Left cardiac atrium (tissue), 4 donors: ENCODE data around the gene SLCO2A1. TPM values are rescaled to one million over a fixed set of nuclear protein-coding genes. Genes with fewer than 3 reads are reported as not detected.

Experiments used
- ATAC-seq, 2 donors: fragments of 200-7000 bp; cut with Tn5 transposase; one replicate each; pipeline ENCODE4 v1.9.1; 2020; ENCODE audit warnings: mild to moderate bottlenecking in 2 of 2, moderate library complexity in 2 of 2
- DNase-seq: peaks from one replicate; pipeline ENCODE4 v3.0.0-alpha.2; 2020
- intact Hi-C, 2 donors: fragments of 100-400 bp; cut with DNase I; formaldehyde crosslinking; loops; one replicate each; pipeline versions ENCODE4 v1.14.1 to v1.15.1; 2022 to 2023
- total RNA-seq, 2 donors: library from RNA; stranded (reverse); fragmentation: NEBNext Ultra II Directional; extraction: Animal tissue kit (Norgen Biotek cat#: 25700); gene quantifications; one replicate each; pipeline ENCODE4 v1.2.1, GENCODE V29; 2021
- donor health status: DM: no; HTN: yes; CAD: no.
- donor health status: DM: no; HTN: yes; CAD: no; lungs with severe emphysema.
- donor health status: DM: yes; HTN: yes; CAD: no.
- donor health status: Dilated cardiomyopathy.

The SLCO2A1 gene
- total RNA-seq, 2 donors from 2014 or later: 15.4 to 67.6 TPM

DNA sequence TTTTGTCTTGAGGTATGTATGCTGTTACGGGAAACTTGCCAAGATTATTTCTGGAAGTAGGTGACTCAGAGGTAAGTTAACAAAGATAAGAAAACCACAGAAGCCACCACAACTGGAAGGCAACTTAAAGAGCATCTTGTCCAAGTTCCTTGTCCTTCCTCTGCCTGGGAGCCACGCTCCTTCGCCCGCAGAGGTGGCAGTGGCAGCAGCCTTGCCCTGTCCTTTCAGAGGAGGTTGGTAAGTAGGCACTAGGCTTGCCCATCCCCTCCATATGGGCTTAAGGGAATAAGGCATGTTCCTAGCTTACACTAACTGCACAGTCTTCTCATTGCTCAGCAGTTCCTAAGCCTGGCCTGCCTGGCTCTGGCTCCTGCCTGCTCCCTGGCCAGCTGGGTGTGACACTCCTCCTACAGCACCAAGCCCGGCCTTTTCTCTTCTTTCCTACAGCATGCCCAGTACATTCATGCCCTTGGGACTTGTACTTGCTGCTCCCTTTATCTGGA lies 86.0 kb downstream of the SLCO2A1 start:
- intact Hi-C loops: loop anchor here in 1 of 2 donors (5.0 kb wide), 1 partner anchor 201 kb away; no protein-coding TSS in a partner anchor

DNA sequence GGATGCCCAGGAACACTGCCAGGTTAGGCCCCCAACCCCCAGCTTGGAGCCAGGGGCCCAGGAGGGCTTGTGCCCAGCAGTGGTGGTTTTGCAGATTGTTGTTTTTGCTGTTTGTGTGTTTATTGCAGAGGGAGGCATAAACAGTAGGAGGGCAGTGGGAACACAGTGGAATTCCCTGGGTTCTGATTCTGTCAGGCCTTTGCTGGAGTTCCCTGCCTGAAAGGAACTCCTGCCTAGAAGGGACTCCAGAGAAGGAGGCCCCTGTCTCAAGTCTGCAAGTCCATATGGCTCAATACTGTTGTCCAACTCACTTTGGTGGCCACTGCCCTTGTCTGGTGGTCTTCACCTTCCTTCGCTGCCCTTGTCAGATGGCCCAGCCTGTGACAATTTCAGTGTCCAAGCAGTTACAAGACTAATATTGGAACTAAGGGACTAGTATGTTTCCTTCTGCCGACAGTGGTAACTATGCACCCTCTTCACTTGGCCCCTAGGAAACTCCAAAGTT lies 86.6 kb downstream of the SLCO2A1 start:
- intact Hi-C loops: loop anchor here in 1 of 2 donors (5.0 kb wide), 1 partner anchor 201 kb away; no protein-coding TSS in a partner anchor
- DNase-seq (no peak), ATAC-seq (no peak)

More for the DNA sequence above, 86.0 kb downstream of the SLCO2A1 start:
- DNase-seq (no peak), ATAC-seq (peak; percentile 39 to 50)

DNA sequence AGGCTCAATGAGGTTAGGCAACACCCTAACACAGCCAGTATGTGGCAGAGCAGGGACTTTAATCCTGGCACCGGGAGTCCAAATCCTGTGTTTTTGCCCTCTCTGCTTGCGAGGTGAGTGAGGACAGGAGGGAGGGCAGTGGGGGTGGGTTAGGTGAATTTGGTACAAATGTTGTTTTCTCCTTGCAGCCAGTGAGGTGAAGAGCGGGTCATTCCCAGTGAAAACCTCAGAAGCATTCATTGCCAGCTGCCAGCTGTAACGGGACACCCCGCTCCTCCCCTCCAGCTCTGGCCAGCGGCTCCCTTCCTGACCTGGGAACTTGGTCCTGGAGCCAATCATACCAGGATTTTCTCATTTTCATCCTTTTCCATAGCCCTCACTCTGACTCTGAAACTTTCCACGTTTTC lies 88.3 kb downstream of the SLCO2A1 start:
- no peak for DNase-seq
- intact Hi-C loops: loop anchor here in 1 of 2 donors (5.0 kb wide), 1 partner anchor 199 kb away; no protein-coding TSS in a partner anchor
- ATAC-seq: peak in 1 of 2 donors; percentile 43

DNA sequence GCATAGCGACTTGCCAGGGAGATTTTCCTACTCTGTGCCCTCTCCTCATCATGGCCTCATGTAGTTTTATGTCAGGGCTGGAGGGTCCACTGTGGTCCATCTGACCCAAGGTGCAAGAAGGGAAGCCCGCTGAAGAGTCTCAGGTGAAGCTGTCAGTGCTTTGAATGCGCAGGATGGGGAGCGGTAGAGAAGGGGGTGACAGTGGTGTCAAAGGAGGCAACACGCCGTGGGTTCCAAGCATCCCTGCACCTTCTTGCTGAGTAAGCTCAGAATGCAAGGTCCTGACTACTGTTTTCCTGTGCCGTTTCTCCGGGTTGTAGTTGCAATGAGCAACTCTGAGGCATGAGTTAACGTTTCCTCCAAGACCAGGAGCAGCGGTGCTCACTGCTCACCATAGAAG lies 89.2 kb downstream of the SLCO2A1 start:
- intact Hi-C loops: loop anchor here in 1 of 2 donors (5.0 kb wide), 1 partner anchor 198 kb away; no protein-coding TSS in a partner anchor
- ATAC-seq: no peak
- no peak for DNase-seq

DNA sequence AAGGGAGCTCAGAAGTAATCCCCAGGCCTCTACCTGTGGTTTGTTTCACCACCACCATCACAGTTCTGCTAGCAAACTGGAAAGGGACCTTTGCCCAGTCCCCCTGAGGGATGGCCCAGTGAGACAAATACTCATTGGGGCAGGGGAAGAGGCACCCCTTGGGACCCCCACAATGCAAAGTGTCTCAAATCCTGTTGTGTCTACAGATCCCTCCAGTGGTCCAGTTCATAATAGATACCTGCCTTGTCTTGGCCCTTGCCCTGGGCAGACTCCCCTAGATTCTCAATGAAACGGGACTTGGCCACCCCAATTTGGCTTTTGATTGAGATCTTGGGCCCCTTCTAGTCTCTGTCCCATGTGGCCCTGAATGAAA lies 90.3 kb downstream of the SLCO2A1 start:
- ATAC-seq (no peak), DNase-seq (no peak)
- intact Hi-C loops: loop anchor here in 1 of 2 donors (10.0 kb wide), 2 partner anchors 105 to 365 kb away; no protein-coding TSS in a partner anchor

DNA sequence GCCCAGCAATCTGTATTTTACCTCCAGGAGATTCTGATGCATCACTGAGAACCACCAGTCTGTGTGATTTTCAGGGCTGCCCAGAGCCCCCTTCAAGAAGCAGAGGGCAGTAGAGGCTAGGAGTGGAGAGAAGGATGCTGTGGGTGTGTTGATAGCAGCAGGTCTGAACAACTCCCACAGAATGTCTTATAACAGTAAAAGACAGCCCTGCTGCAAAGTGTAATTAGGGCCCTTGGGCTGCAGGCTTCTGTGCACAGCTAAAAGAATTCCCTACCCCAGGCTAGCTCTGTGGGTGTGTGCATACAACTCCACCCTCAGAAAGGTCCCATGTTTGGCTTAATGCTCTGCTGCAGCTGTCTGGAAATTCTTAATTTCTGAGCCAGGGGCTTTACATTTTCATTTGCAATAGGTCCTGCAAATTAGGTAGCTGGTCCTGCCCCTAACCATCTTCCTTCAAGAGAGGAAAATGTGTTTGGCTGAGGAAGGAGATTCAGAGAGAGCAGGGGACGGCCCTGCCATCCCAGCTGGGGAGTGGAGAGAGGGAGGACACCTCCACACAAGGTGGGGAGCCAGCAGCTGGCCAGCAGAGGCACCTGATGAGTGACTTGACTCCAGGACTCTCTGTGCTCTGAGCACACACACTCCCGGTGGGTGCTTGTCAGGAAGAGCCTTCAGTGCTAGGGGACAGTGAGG lies 90.8 kb downstream of the SLCO2A1 start:
- DNase-seq: no peak
- peak in 1 of 2 donors; percentile 13 for ATAC-seq
- intact Hi-C loops: loop anchor here in 1 of 2 donors (10.0 kb wide), 2 partner anchors 106 to 366 kb away; no protein-coding TSS in a partner anchor

DNA sequence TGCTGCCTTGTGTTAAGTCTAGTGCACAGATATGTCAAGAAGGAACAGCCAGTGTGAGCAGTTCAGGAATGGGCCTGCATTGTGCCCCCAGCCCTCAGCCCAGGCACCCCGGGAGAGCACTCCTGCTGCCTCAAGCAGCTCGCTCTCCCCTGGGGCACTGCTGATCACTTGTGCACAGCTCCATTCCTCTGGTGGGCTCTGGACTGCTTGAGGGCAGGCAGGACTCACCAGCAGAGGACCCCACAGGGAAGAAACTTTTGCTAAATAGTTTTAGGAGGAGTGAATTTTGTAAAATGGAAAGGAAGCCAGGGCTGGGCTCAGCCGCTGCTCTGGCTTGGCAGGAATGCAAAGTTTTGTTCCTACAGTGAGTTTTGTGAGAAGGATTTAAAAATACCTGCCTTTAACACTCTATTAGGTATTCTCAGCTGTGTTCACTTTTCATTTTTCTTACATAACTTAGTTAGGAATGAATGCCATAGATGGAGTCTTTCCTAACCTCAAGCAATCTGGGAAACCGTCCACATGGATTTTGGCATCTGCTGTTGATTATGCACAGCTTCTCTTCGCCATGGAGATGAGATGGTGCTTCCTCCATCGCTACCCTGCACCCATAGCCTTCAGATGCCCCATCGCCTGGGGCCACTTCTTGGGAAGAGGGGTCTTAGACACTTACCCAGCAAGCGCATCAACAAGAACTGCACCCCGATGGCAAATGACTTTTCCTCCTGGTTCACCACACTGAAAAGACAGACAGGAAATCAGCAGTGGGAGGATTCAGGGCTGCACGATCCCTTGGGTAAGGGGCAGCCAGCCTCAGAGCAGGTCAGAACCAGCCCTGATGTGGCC lies 91.7 kb downstream of the SLCO2A1 start:
- ATAC-seq (no peak), DNase-seq (no peak)

DNA sequence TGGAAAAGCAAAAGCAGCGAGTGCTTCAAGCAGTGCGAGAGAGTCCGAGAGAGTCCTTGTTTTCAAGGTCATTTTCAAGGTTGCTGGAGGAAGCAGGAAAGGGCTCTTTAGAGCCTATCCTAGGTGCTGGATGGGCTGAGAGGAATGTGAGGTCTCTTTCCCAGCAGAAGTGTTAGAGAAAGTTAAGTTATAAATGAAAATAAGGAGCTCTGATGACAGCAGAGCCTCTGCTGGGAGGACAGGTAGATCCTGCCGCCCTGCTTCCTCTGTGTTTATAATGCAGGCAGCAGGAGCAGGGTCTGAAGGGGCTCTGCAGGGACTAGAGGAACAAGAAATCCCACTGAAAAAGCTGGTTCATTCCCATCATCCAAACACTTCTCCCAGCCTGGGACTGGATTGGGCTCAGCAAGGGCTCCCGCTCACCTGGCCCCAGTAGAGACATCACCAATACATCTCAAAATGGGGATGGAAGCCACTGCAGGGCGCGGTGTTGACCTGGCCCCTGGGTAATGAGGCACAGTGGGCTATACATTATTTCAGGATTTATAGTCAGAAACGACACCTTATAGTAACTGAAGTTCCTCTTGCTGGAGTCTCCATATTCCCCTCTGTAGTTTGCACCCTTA lies 92.6 kb downstream of the SLCO2A1 start:
- ATAC-seq (no peak), DNase-seq (no peak)
- intact Hi-C loops: loop anchor here in 1 of 2 donors (10.0 kb wide), 2 partner anchors 108 to 368 kb away; no protein-coding TSS in a partner anchor

More for the DNA sequence above, 91.7 kb downstream of the SLCO2A1 start:
- intact Hi-C loops: loop anchor here in 1 of 2 donors (10.0 kb wide), 2 partner anchors 107 to 367 kb away; no protein-coding TSS in a partner anchor

DNA sequence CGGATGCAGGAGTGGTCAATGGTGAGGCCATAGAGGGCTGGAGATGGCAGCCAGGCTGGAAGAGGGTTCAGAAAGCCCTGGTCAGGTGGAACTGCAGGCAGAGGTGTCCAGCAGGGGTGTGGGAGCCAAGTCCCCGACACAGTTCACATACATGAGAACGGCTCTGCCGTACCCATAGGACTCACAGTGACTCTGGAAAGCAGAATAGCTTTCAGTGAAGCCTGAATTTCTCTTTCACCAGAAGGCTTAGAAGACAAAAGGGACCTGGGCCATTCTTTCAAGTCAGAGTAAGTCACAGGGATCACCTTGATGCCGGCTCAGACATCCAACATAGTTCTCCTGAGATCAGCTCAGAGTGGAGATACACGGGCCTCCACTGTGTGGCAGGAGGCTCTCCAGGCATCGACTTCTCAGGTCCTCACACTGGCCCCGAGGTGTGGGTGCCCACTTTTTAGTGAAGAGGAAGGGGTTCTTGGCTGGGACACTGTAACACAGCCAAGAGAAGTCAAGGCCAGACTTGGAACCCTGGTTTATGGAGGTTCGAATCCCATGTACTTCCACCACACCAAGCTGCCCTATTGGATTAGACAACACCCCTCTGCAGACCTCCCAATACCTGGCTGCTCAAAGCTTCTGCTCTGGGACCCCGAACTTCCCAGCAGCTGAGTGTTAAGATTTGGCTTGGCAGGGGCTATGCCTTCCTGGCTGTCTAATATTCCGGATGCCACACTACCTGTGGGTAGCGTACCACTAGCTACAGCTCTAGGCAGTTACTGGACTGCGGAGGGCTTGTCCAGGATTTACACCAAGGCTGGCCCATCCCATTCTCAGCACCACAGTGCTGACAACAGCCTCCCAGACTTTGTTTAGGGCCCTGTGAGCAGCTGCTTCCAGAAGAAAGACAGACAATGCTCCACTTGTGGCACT lies 93.6 kb downstream of the SLCO2A1 start:
- no peak for ATAC-seq
- intact Hi-C loops: loop anchor here in 1 of 2 donors (10.0 kb wide), 2 partner anchors 109 to 369 kb away; no protein-coding TSS in a partner anchor
- no peak for DNase-seq

DNA sequence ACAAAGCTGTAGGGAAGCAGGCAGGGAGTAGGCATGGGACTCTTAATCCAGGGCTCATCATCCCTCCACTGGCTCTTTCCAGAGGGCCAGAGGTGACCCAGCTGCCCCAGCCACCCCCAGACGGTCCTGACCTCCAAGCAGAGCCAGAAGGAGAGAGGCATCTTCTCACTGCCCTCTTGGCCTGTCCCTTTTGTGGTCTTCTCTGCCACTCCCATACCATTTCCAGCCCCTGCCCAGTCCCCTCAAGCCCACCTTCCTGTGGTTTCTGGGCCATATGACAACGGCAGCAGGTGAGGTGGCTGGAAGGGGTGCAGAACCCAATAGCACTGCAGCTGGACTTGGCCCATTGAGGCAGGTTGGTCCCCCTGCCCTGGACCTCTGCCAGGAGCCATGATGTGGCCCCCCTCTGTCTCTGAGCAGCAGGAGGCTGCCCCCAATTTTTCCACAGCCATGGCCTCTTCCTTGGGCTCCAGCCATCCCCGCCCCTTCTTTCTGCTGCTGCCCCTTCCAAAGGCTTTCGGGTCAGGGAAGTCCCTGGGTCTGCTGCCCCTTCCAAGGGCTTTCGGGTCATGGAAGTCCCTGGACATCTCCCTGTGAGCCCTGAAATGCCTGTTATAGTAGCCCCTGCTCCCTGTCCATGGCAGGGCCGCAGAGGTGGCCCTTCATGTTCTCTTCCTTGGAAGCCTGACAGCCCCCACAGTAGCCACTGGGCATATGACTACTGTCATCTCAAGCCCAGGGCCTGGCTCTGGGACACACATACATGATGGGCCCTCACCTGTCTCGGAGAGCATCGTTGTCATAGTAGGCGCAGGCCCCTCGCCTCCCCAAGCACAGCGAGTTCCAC lies 94.5 kb downstream of the SLCO2A1 start:
- no peak for DNase-seq
- ATAC-seq: no peak
- intact Hi-C loops: loop anchor here (5.0 to 10.0 kb wide), 3 partner anchors 110 to 370 kb away; no protein-coding TSS in a partner anchor

DNA sequence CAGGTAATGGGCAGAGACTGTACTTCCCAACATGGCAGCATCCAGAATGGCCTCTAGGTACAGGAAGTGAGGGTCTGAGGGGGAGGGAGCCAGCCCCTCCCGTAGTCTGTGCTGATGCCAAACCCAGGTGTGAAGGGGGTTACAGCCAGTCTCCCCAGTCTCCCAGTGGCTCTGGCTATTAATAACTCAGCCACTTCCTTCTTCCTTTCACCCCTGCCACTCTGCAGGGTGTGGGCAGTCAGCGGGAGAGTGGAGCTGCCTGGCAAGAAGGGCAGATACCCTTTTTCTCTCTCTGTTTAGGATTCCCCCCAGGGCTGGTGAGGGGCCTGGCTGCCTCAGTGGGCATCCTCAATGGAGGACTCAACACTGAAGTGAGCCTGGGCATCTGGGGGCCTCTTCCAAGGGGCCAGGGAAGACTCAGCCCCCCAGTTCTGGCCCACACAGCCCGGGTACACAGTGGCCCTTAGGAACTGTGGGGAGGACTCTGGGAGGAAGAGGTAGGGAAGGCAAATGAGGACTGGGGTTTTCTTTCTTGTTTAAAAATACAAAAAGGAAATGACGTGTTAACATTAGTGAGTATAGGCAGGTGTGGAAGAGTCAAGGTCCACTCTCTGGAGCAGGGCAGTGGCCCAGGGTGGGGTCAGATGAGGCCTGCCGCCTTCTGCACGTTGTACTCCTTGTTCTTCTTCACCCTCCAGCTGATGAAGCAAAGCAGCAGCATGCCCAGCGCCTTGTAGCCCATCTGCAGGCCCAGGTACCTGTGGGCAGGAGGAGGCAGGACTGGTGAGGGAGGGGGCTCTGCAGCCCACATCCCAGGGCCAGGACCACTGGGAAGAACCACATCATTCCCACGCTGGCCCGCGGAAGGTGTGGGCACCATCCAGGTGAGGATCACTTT lies 95.4 kb downstream of the SLCO2A1 start:
- intact Hi-C loops: loop anchor here (5.0 to 10.0 kb wide), 3 partner anchors 110 to 370 kb away; no protein-coding TSS in a partner anchor
- ATAC-seq: no peak
- DNase-seq: no peak

DNA sequence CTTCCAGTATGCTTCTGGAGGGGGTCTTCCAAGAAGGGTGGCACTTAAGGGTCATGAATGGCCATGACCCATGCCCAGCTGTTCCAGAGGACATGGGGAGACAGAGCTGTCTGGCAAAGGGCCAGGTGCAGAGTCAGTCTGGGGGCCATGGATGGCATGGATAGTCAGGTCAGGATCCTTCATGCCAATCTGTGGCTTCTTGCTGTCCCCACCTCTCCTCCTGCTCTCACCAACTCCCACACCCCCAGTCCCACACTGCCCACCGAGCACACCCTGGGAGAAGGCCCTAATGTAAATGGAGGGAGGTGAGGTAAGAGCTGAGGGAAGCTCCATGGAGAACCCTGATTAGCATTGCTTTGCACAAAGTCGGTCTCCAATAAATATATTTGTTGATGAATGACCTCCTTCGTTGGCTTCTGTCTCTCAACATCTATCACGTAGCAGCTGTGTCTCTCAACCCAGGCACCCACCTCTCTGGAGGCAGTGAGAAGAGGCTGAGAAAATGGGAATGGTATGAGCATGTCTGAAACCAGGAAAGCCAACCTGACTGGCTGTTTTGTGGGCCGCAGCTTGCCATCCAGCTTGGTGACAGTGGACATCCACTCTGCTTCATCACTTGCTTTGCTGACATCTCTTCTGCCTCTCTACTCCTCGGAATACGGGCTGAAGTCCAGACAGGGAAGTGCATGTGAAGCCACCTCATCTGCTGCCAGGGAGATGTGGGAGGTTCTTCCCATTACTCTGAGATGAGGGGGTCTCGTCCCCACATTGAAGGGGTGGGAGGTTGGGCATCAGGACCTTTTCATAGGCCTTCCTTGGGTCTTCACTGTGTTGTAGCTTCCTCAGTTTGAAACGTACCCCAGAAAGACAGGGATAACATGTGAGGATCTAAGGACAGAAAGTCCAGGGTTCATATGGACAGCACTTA lies 96.4 kb downstream of the SLCO2A1 start:
- DNase-seq (no peak), ATAC-seq (no peak)
- intact Hi-C loops: loop anchor here (5.0 to 10.0 kb wide), 3 partner anchors 111 to 371 kb away; no protein-coding TSS in a partner anchor

DNA sequence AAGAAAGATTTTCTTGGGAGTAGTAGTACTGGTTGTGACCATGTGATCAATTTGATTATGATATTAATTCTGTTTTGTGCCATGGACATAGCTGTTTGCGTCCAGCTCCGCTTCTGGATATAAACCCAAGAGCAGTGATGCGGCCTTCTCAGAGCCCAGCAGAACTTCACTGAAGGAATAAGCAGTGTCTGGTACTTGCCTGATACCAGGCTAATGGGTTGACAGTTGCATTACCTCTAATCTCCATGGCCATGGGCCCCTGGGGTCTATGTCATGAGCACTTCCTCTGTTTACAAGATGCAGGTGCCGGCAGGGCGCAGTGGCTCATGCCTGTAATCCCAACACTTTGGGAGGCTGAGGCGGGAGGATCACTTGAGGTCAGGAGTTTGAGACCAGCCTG lies 97.7 kb downstream of the SLCO2A1 start:
- DNase-seq (no peak), ATAC-seq (no peak)
- intact Hi-C loops: loop anchor here (5.0 to 10.0 kb wide), 3 partner anchors 113 to 373 kb away; no protein-coding TSS in a partner anchor

DNA sequence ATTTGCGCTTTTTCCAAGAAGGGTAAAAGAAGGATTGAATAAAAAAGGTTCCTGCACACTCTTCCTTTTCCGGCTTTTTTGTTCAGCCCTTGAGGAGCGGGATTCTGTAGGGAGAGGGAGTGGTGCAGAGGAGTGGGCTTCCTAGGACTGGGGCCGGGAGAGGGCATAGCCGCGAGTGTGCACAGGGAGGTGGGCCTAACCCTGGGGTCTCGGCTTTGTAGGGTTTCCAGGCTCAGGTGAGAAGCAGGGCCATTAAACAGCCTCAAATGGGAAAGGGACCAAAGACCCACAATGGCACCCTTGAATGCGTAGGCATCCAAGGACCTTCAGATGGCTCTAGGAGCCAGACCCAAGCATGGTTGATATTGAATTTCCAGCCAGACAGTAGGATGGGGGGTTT lies 98.6 kb downstream of the SLCO2A1 start:
- intact Hi-C loops: loop anchor here (5.0 to 10.0 kb wide), 3 partner anchors 114 to 374 kb away; no protein-coding TSS in a partner anchor
- ATAC-seq: no peak
- no peak for DNase-seq
